ENCODE measurements around the gene SIAH2. TPM values are rescaled to one million over a fixed set of nuclear protein-coding genes. Genes with fewer than 3 reads are reported as not detected.

The SIAH2 gene
- total RNA-seq, 6 donors from 2014 or later, result 17.6 to 45.0 (median 31.7) TPM

DNA sequence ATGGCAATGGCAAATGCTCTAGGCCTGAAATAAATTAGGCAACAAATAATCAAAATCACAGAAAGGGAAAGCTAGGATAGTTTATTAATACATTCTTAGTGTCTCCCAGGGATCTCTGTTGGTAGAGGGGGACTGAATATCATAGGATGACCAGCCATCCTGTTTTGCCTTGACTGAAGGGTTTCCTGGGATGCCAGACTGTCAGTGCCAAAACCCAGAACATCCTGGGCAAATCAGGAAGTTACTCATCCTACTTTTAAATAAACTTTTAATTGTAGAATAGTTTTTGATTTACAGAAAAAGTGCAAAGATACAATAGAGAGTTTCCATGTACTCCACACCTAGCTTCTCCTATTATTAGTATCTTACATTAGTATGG, 21.8 kb upstream of the SIAH2 start:
- Histone ChIP-seq H3K27me3 (no peaks in the 10 kb centered on the region), H3K36me3 (no peaks in the 10 kb centered on the region), H3K27ac (no peak overlapping the region), H3K4me1 (peaks cover 0 to 4% (median 0%) of the 10 kb centered on the region in 4 donors), H3K4me3 (no peak overlapping the region), H3K9me3 (no peaks in the 10 kb centered on the region)
- ATAC-seq (ENCODE audit: low FRiP score in 2 of 2) (no peak), DNase-seq (no peak)
- no peak for TF ChIP-seq EP300 (IDR thresholded peaks at IDR 0.05)
- TF ChIP-seq POLR2A (IDR thresholded peaks at IDR 0.05), result no peak
- TF ChIP-seq, protein P1, sequence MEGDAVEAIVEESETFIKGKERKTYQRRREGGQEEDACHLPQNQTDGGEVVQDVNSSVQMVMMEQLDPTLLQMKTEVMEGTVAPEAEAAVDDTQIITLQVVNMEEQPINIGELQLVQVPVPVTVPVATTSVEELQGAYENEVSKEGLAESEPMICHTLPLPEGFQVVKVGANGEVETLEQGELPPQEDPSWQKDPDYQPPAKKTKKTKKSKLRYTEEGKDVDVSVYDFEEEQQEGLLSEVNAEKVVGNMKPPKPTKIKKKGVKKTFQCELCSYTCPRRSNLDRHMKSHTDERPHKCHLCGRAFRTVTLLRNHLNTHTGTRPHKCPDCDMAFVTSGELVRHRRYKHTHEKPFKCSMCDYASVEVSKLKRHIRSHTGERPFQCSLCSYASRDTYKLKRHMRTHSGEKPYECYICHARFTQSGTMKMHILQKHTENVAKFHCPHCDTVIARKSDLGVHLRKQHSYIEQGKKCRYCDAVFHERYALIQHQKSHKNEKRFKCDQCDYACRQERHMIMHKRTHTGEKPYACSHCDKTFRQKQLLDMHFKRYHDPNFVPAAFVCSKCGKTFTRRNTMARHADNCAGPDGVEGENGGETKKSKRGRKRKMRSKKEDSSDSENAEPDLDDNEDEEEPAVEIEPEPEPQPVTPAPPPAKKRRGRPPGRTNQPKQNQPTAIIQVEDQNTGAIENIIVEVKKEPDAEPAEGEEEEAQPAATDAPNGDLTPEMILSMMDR (IDR thresholded peaks at IDR 0.05), result no peak

DNA sequence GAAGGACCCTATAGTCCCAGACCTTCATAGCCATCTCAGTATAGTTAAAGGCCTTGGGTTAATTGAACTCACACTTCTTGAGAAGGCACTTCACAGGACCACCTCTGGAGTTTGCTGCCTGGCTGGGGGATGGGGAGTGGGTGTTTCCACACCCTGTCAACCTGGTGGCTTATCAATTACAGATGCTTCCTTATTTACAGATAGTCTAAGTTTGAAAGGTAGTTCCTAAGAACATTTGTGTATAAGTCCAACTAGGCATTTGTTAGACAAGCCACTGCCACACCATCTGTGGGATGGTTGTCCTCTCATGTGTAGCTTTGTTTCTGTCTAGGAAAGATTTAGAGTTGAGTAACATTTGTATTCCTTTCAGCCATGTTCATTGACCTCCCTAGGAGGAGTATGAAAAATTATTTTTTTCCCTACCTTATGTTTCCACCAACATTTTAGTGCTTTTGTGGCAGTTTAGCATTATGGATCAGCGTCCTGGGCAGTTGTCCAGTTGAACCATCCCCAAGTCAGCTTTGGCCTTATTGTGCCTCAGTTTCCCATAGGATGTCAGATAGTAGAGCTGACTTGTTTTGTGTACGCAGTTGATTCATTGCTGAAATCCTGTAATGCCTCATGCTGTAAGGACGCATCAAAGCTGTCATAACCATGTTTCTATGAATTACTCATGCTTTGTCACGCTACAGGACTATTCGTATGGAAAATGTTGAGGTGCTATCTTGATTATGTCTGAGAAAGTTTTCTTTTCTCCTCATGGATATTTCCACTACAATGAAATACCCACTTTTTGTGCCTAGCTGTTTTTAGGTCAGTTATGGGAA, 21.2 kb upstream of the SIAH2 start:
- no peaks in the 10 kb centered on the region for H3K9me3 ChIP-seq
- no peak for ATAC-seq (ENCODE audit: low FRiP score in 2 of 2)
- peaks cover 0 to 4% (median 0%) of the 10 kb centered on the region in 4 donors for H3K4me1 ChIP-seq
- H3K27ac ChIP-seq, result no peak overlapping the region
- no peaks in the 10 kb centered on the region for H3K36me3 ChIP-seq
- no peak overlapping the region for H3K4me3 ChIP-seq
- no peak for DNase-seq
- no peaks in the 10 kb centered on the region for H3K27me3 ChIP-seq
- TF ChIP-seq EP300 (IDR thresholded peaks at IDR 0.05) (no peak), POLR2A (IDR thresholded peaks at IDR 0.05) (no peak), POLR2AphosphoS5 (IDR thresholded peaks at IDR 0.05) (no peak)
- TF ChIP-seq, protein P1 (IDR thresholded peaks at IDR 0.05), result no peak
- WGBS, 2 donors, result 91 to 94% methylated on average over 5 of the region's 5 CpGs

DNA sequence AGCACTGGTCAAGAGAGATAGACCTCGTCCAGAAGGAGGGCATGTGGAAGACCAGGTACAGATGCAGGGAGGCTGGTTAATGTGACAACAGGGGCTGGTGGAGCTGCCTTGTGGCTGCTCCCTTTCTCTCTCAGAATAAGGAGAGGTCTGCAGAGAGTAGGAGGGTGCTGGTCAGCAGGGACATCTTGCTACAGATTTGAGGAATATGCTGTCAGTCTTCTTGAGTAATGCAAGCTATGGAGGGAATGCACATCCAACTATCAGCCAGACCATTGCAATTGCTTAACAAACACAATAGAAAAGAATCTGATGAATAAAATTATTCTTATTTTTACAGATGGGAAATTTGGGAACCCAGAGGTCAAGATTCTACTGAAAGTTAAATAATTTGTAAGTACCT, 20.3 kb upstream of the SIAH2 start:
- 63 to 74% methylated on average over 1 of the region's 1 CpG for WGBS, 2 donors
- no peak overlapping the region for H3K27ac ChIP-seq
- H3K9me3 ChIP-seq, result no peaks in the 10 kb centered on the region
- no peak for ATAC-seq (ENCODE audit: low FRiP score in 2 of 2)
- no peak for DNase-seq
- H3K4me1 ChIP-seq, result peaks cover 0 to 4% (median 0%) of the 10 kb centered on the region in 4 donors
- H3K4me3 ChIP-seq, result no peak overlapping the region
- TF ChIP-seq EP300 (IDR thresholded peaks at IDR 0.05), result no peak
- no peak for TF ChIP-seq POLR2AphosphoS5 (IDR thresholded peaks at IDR 0.05)
- TF ChIP-seq, protein P1 (IDR thresholded peaks at IDR 0.05), result no peak
- no peak for TF ChIP-seq POLR2A (IDR thresholded peaks at IDR 0.05)
- no peaks in the 10 kb centered on the region for H3K27me3 ChIP-seq
- no peaks in the 10 kb centered on the region for H3K36me3 ChIP-seq

DNA sequence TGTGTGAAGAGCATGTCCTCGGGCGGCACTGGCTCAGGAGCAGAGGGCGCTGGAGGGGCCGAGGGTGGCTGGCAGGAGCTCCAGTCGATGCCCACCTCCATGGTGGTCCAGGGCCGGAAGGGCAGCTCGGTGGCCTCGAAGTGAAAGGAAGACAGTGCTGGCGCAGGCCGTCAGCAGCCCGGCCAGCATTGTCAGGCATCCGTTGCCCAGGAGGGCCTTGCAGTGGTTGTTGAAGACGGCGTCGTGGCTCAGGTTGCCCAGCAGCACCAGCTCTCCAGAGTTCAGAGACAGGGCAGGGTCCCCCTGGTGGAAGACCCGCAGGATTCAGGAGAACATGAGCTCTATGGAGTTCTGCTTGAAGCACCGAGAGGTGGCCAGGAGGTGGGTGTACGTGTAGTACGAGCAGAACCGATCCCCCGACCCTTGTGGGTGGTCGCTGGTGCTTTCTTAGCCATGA, 16.5 kb upstream of the SIAH2 start:
- 90 to 91% methylated on average over 16 to 22 of the region's 22 CpGs for WGBS, 2 donors
- no peak for ATAC-seq (ENCODE audit: low FRiP score in 2 of 2)
- no peaks in the 10 kb centered on the region for H3K36me3 ChIP-seq

More for the DNA sequence above, 16.5 kb upstream of the SIAH2 start:
- Histone ChIP-seq H3K4me1 (no peaks in the 10 kb centered on the region), H3K27me3 (no peaks in the 10 kb centered on the region), H3K4me3 (no peak overlapping the region), H3K9me3 (no peaks in the 10 kb centered on the region), H3K27ac (no peak overlapping the region)
- DNase-seq, result no peak
- TF ChIP-seq, protein P1 (IDR thresholded peaks at IDR 0.05), result no peak
- TF ChIP-seq EP300 (IDR thresholded peaks at IDR 0.05), result no peak
- TF ChIP-seq POLR2AphosphoS5 (IDR thresholded peaks at IDR 0.05), result no peak
- TF ChIP-seq POLR2A (IDR thresholded peaks at IDR 0.05), result no peak
